MCF 10A (cell line): ENCODE data around the gene SEM1. TPM values are rescaled to one million over a fixed set of nuclear protein-coding genes. Genes with fewer than 3 reads are reported as not detected.

Source experiments
- BruUV-seq: library from RNA; stranded (reverse); fragments of 400-500 nt; replicated peaks from 2 replicates; lab custom pipeline; 2021; lab: Mats Ljungman, UMichigan
- CTCF ChIA-PET: fragments of 300-600 bp; sonication (Branson Sonifier 250); formaldehyde crosslinking; extraction: SDS; loops from one replicate; lab custom pipeline; 2021; ENCODE audit warnings: antibody characterized with exemption, inconsistent platforms; lab: Yijun Ruan, JAX
- POLR2A ChIA-PET: fragments of 300-600, 350-650 bp; sonication (Branson Sonifier 250); formaldehyde crosslinking; extraction: SDS; loops from one replicate; lab custom pipeline; 2020; ENCODE audit warnings: antibody characterized with exemption, inconsistent platforms; lab: Yijun Ruan, JAX
- DNase-seq: peaks from one replicate; pipeline ENCODE4 v3.0.0-alpha.2; 2018; ENCODE audit not compliant: unreplicated experiment
- H3K27ac Mint-ChIP-seq: one replicate; pipeline ENCODE4 v1.8.0; 2022; ENCODE audit warnings: mild to moderate bottlenecking, low read depth, mixed read lengths; ENCODE audit not compliant: unreplicated experiment
- H3K27me3 Mint-ChIP-seq: one replicate; pipeline ENCODE4 v1.8.0; 2022; ENCODE audit warnings: mixed read lengths; ENCODE audit not compliant: insufficient read depth, unreplicated experiment
- H3K36me3 Mint-ChIP-seq: one replicate; pipeline ENCODE4 v1.8.0; 2022; ENCODE audit warnings: mild to moderate bottlenecking, moderate library complexity, mixed read lengths; ENCODE audit not compliant: insufficient read depth, unreplicated experiment
- H3K4me1 Mint-ChIP-seq: one replicate; pipeline ENCODE4 v1.8.0; 2022; ENCODE audit warnings: mixed read lengths; ENCODE audit not compliant: insufficient read depth, unreplicated experiment
- H3K4me3 Mint-ChIP-seq: one replicate; pipeline ENCODE4 v1.8.0; 2022; ENCODE audit warnings: mild to moderate bottlenecking, moderate library complexity, mixed read lengths; ENCODE audit not compliant: unreplicated experiment
- H3K9me3 Mint-ChIP-seq: one replicate; pipeline ENCODE4 v1.8.0; 2022; ENCODE audit warnings: mixed read lengths; ENCODE audit not compliant: unreplicated experiment
- intact Hi-C: fragments of 100-400 bp; cut with micrococcal nuclease; formaldehyde crosslinking; loops from 2 replicates; pipeline ENCODE4 v1.14.1; 2022
- total RNA-seq: library from RNA; stranded (reverse); gene quantifications from 2 replicates; pipeline ENCODE4 v1.2.3, GENCODE V29; 2022
- TF ChIP-seq, protein P1 (sequence below): fragments of 200-600 bp; IDR thresholded peaks from one replicate; pipeline ENCODE4 v1.8.0; 2022; ENCODE audit warnings: antibody characterized with exemption, mild to moderate bottlenecking; ENCODE audit not compliant: unreplicated experiment

SEM1 gene
- total RNA-seq, 1 experiment from 2014 or later, result 70.3 TPM

DNA sequence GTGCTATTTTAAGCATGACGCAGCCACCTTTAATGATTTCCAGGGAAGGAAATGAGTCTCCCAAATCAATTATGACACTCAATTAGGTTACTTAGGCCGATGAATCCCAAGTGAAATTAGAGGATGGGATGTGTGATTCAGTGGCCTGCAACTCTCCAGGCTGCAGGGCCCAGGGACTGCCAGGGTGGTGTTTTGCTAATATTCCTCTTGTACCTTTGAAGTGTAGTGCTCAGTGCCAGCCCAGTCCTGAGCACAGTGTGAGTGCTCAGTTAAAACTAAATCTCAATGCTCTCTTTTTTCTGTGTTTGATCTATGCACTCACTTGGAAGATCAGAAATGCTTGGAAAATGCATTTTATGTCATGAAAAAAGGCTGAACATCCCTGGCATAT, 51.6 kb downstream of the SEM1 start:
- ChIA-PET CTCF (no interaction called here), POLR2A (no interaction called here)
- no peaks in the 10 kb centered on the region for H3K27me3 Mint-ChIP-seq
- intact Hi-C loops, result no loop called here
- DNase-seq, result no peak
- H3K4me1 Mint-ChIP-seq, result no peaks in the 10 kb centered on the region
- no peaks in the 10 kb centered on the region for H3K9me3 Mint-ChIP-seq
- BruUV-seq, result no TSS peak
- no peak overlapping the region for H3K4me3 Mint-ChIP-seq
- no peak overlapping the region for H3K27ac Mint-ChIP-seq
- TF ChIP-seq, protein P1, sequence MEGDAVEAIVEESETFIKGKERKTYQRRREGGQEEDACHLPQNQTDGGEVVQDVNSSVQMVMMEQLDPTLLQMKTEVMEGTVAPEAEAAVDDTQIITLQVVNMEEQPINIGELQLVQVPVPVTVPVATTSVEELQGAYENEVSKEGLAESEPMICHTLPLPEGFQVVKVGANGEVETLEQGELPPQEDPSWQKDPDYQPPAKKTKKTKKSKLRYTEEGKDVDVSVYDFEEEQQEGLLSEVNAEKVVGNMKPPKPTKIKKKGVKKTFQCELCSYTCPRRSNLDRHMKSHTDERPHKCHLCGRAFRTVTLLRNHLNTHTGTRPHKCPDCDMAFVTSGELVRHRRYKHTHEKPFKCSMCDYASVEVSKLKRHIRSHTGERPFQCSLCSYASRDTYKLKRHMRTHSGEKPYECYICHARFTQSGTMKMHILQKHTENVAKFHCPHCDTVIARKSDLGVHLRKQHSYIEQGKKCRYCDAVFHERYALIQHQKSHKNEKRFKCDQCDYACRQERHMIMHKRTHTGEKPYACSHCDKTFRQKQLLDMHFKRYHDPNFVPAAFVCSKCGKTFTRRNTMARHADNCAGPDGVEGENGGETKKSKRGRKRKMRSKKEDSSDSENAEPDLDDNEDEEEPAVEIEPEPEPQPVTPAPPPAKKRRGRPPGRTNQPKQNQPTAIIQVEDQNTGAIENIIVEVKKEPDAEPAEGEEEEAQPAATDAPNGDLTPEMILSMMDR, result no peak
- H3K36me3 Mint-ChIP-seq, result no peaks in the 10 kb centered on the region

DNA sequence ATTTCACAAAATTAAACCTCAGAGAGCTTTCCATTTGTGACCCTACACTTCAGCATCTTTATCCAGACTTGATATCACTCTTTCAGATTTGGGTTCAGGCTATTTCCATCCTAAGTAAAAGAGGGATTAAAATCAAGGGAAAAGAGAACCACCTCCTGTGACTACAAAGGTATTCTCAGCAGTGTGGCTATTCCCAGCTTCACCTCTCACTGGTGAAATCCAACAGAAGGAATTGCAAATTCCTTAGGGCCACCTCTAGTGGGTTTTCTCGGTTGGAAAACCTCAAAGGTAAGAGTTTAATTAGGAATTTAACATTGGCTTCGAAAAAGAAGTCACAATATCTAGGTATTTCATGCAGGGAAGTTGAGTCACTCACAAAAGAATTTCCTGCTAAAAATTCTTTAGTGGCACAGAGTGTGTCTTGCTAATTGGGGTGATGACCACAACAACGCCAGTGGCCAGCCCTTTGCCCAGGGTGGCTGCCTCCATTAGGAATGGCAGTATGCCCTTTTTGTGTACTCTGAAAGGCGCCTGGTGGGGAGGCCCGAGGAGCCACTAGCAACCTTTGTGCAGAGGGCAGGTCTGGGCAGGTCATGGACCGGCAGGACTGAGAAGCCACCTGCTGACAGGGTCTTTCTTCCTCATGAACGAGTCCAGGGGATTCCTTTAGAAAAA, 52.2 kb downstream of the SEM1 start:
- BruUV-seq, result no TSS peak
- Mint-ChIP-seq H3K36me3 (no peaks in the 10 kb centered on the region), H3K27ac (no peak overlapping the region), H3K9me3 (no peaks in the 10 kb centered on the region), H3K4me3 (no peak overlapping the region), H3K4me1 (no peaks in the 10 kb centered on the region), H3K27me3 (no peaks in the 10 kb centered on the region)
- no peak for DNase-seq
- TF ChIP-seq, protein P1, result no peak
- intact Hi-C loops, result no loop called here
- POLR2A ChIA-PET, result no interaction called here
- CTCF ChIA-PET, result no interaction called here

DNA sequence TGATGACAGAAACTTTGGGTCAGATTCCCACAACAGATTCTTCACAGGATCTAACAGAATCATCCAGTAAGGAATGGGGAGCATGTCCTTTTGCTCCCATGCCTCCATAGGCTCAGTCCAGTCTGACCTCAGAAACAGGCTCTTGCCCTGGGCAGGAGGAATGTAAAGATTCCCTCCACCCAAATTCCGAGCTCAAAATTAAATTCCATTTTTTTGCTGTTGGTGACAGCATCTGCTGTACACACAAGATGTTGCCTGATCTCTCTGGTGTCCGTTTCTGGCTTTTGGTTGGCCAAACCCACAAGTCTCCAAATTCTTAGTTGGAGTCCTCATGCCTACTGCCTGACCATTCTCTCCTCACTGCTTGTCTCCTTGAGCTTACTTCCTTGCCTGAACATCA, 53.7 kb downstream of the SEM1 start:
- H3K4me1 Mint-ChIP-seq, result no peaks in the 10 kb centered on the region
- H3K27me3 Mint-ChIP-seq, result no peaks in the 10 kb centered on the region
- H3K36me3 Mint-ChIP-seq, result no peaks in the 10 kb centered on the region
- ChIA-PET CTCF (interaction anchor here (1.0 kb wide), 1 partner anchor 13 kb away, joined by 4 read pairs; no protein-coding TSS in a partner anchor), POLR2A (interaction anchor here (0.7 kb wide), 1 partner anchor 1053 kb away, joined by 3 read pairs; no protein-coding TSS in a partner anchor)
- H3K9me3 Mint-ChIP-seq, result no peaks in the 10 kb centered on the region
- no TSS peak for BruUV-seq
- TF ChIP-seq, protein P1, result no peak
- intact Hi-C loops, result no loop called here
- DNase-seq, result no peak
- H3K27ac Mint-ChIP-seq, result no peak overlapping the region
- H3K4me3 Mint-ChIP-seq, result no peak overlapping the region

DNA sequence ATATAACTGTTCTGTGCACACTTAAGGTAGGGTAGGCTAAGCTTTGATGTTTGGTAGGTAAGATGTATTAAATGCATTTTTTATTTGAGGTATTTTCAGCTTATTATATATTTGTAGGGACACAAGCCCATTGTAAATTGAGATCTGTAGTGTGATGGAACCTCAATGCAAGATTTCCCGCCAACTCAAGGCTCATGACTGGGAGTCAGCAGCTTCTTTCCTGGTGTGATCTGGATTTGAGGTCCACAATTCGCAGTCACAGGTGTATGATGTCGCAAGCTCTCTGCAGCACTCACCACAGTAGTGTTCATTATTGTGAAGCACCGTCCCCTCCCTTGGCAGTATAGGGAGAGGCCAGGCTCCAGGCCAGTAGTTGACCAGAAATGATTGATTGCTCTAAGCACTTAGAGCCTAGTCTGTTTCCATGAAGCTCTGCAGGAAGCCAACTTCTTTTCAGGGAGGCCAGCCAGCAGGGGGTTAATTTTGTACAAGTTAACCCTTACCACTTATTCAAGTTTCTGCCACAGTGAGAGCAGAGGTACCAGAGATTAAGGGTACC, 54.9 kb downstream of the SEM1 start:
- no peak overlapping the region for H3K4me3 Mint-ChIP-seq
- H3K36me3 Mint-ChIP-seq, result no peaks in the 10 kb centered on the region
- intact Hi-C loops, result no loop called here
- H3K9me3 Mint-ChIP-seq, result no peaks in the 10 kb centered on the region
- POLR2A ChIA-PET, result interaction anchor here (0.6 kb wide), 1 partner anchor 67 kb away, joined by 4 read pairs; no protein-coding TSS in a partner anchor
- TF ChIP-seq, protein P1, result no peak
- H3K4me1 Mint-ChIP-seq, result no peaks in the 10 kb centered on the region
- DNase-seq, result peak; percentile 22
- no TSS peak for BruUV-seq
- CTCF ChIA-PET, result interaction anchor here (0.9 to 1.4 kb wide), 2 partner anchors 10 to 239 kb away, joined by 3 to 4 read pairs; no protein-coding TSS in a partner anchor
- H3K27me3 Mint-ChIP-seq, result no peaks in the 10 kb centered on the region
- no peak overlapping the region for H3K27ac Mint-ChIP-seq
